Activated CD8-positive, alpha-beta T cell treated with anti-CD3 and anti-CD28 coated beads for 36 hours (primary cell): ENCODE results near the gene KIAA0753. TPM values are rescaled to one million over a fixed set of nuclear protein-coding genes. Genes with fewer than 3 reads are reported as not detected.

ENCODE experiments used
- ATAC-seq: fragments of 200-7000 bp; cut with Tn5 transposase; one replicate; pipeline ENCODE4 v1.10.0; 2021; ENCODE audit warnings: mild to moderate bottlenecking, moderate library complexity
- CTCF ChIA-PET: fragments of 350-600 bp; sonication (Branson Sonifier 250); formaldehyde crosslinking; loops from one replicate; lab custom pipeline; 2021; ENCODE audit warnings: antibody characterized with exemption; lab: Charles Lee
- POLR2A ChIA-PET: fragments of 350-600 bp; sonication (Branson Sonifier 250); formaldehyde crosslinking; loops from one replicate; lab custom pipeline; 2021; ENCODE audit warnings: antibody characterized with exemption; lab: Charles Lee
- DNase-seq: peaks from one replicate; pipeline ENCODE4 v3.0.0-alpha.2; 2020
- H3K27ac Mint-ChIP-seq: one replicate; pipeline ENCODE4 v1.8.0; 2021; ENCODE audit warnings: mild to moderate bottlenecking, mixed read lengths
- H3K27me3 Mint-ChIP-seq: one replicate; pipeline ENCODE4 v1.8.0; 2021; ENCODE audit warnings: mixed read lengths
- H3K36me3 Mint-ChIP-seq: one replicate; pipeline ENCODE4 v1.8.0; 2021; ENCODE audit warnings: low read depth, mixed read lengths
- H3K4me1 Mint-ChIP-seq: one replicate; pipeline ENCODE4 v1.8.0; 2021; ENCODE audit warnings: low read depth, mixed read lengths
- H3K4me3 Mint-ChIP-seq: one replicate; pipeline ENCODE4 v1.8.0; 2021; ENCODE audit warnings: mild to moderate bottlenecking, moderate library complexity, mixed read lengths
- H3K9me3 Mint-ChIP-seq: one replicate; pipeline ENCODE4 v1.8.0; 2021; ENCODE audit warnings: mixed read lengths
- CTCF ChIP-seq: fragments of 200-600 bp; IDR thresholded peaks from one replicate; pipeline ENCODE4 v1.8.0; 2022; ENCODE audit warnings: antibody characterized with exemption, mild to moderate bottlenecking
- intact Hi-C: fragments of 100-400 bp; cut with micrococcal nuclease; formaldehyde crosslinking; loops from one replicate; pipeline ENCODE4 v1.10.0; 2022
- total RNA-seq, 2 experiments: library from RNA; stranded (reverse); gene quantifications; one replicate each; pipeline ENCODE4 v1.2.3, GENCODE V29; 2021

KIAA0753 gene
- total RNA-seq, 2 experiments from 2014 or later: 16.5 to 17.3 TPM

DNA sequence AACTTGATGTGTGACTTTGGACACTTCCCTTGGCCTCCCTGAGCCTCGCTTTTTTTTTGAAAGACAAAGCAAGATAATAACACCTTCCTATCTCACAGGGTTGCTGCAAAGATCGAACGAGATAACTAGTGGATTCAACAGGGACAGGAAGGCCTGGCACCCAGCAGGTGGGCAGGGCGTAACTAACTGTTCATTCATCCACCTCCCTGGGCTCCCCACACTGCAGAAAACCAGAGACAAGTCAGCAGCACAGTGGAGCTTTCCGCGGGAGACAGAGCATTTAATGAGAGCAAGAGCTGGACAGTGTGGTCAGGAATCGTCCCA lies 43.9 kb upstream of the KIAA0753 start:
- intact Hi-C loops: no loop called here
- no peak for ATAC-seq
- no peak overlapping the region for H3K27ac Mint-ChIP-seq
- H3K4me1 Mint-ChIP-seq: no peaks in the 10 kb centered on the region
- peaks cover 24% of the 10 kb centered on the region for H3K27me3 Mint-ChIP-seq
- ChIA-PET CTCF (interaction anchor here (0.8 to 1.2 kb wide), 2 partner anchors 18 to 159 kb away, joined by 3 to 5 read pairs; no protein-coding TSS in a partner anchor), POLR2A (no interaction called here)
- no peaks in the 10 kb centered on the region for H3K36me3 Mint-ChIP-seq
- DNase-seq: no peak
- TF ChIP-seq CTCF: no peak
- H3K9me3 Mint-ChIP-seq: no peaks in the 10 kb centered on the region
- no peak overlapping the region for H3K4me3 Mint-ChIP-seq

GRCh38 chr17:6683730-6684459 lies 43.4 kb upstream of the KIAA0753 start:
- Mint-ChIP-seq H3K9me3 (no peaks in the 10 kb centered on the region), H3K4me1 (no peaks in the 10 kb centered on the region), H3K27me3 (peaks cover 25% of the 10 kb centered on the region), H3K4me3 (no peak overlapping the region), H3K27ac (no peak overlapping the region), H3K36me3 (no peaks in the 10 kb centered on the region)
- no peak for ATAC-seq
- no peak for DNase-seq
- no peak for TF ChIP-seq CTCF
- CTCF ChIA-PET: interaction anchor here (0.8 to 1.2 kb wide), 2 partner anchors 18 to 160 kb away, joined by 3 to 5 read pairs; no protein-coding TSS in a partner anchor
- POLR2A ChIA-PET: no interaction called here
- intact Hi-C loops: no loop called here

DNA sequence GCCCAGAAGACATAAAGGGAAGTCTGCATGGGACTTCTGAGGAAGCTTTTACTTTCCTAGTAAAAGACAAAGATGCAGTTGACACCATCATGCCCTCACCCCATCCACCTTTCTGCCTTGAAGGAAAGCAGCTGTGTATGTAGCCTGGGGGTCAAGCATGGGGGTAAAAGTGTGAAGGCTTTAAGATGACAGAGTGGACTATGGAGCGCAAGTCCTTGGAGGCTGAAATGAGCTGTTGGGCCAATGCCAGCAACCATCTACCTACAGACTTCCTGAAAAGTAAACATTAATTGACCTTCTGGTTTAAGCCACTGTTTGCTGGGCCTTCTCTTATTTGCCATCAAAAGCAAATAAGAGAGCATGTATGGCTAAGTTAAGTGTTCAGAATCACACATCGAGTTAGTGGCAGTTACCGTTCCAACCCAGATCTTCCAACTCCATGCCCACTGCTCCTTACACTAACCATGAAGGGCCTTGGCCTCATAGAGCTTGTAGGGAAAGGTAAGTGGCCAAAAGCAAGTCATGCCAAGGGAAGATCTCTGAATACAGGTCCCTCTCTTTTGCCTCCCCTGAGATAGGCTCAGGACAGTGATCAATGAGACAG lies 42.7 kb upstream of the KIAA0753 start:
- POLR2A ChIA-PET: no interaction called here
- H3K4me3 Mint-ChIP-seq: no peak overlapping the region
- H3K27me3 Mint-ChIP-seq: peaks cover 32% of the 10 kb centered on the region
- intact Hi-C loops: no loop called here
- no peak for ATAC-seq
- no peaks in the 10 kb centered on the region for H3K4me1 Mint-ChIP-seq
- no peak for DNase-seq
- TF ChIP-seq CTCF: no peak
- no peaks in the 10 kb centered on the region for H3K36me3 Mint-ChIP-seq
- H3K27ac Mint-ChIP-seq: no peak overlapping the region
- CTCF ChIA-PET: interaction anchor here (0.8 kb wide), 1 partner anchor 9 kb away, joined by 4 read pairs; no protein-coding TSS in a partner anchor
- H3K9me3 Mint-ChIP-seq: no peaks in the 10 kb centered on the region

- H3K9me3 Mint-ChIP-seq: no peaks in the 10 kb centered on the region
- H3K36me3 Mint-ChIP-seq: no peaks in the 10 kb centered on the region
- H3K4me1 Mint-ChIP-seq: peaks cover 4% of the 10 kb centered on the region
- TF ChIP-seq CTCF: no peak
- no peak overlapping the region for H3K27ac Mint-ChIP-seq
- ATAC-seq (no peak), DNase-seq (no peak)
- POLR2A ChIA-PET: no interaction called here
- intact Hi-C loops: no loop called here
- no peak overlapping the region for H3K4me3 Mint-ChIP-seq
- CTCF ChIA-PET: interaction anchor here (0.8 kb wide), 1 partner anchor 9 kb away, joined by 4 read pairs; no protein-coding TSS in a partner anchor
- peaks cover 35% of the 10 kb centered on the region for H3K27me3 Mint-ChIP-seq
These were observed 41.8 kb upstream of the KIAA0753 start for GRCh38 chr17:6682339-6682738.

GRCh38 chr17:6681671-6682070 lies 41.2 kb upstream of the KIAA0753 start:
- H3K4me1 Mint-ChIP-seq: peaks cover 7% of the 10 kb centered on the region
- ChIA-PET CTCF (no interaction called here), POLR2A (interaction anchor here (0.6 kb wide), 1 partner anchor 35 kb away, joined by 3 read pairs; no protein-coding TSS in a partner anchor)
- H3K27me3 Mint-ChIP-seq: peaks cover 35% of the 10 kb centered on the region
- ATAC-seq: no peak
- DNase-seq: no peak
- no peak overlapping the region for H3K4me3 Mint-ChIP-seq
- intact Hi-C loops: no loop called here
- H3K9me3 Mint-ChIP-seq: no peaks in the 10 kb centered on the region
- no peak overlapping the region for H3K27ac Mint-ChIP-seq
- no peaks in the 10 kb centered on the region for H3K36me3 Mint-ChIP-seq
- TF ChIP-seq CTCF: no peak
